Astrocyte (in vitro differentiated cells and primary cell): ENCODE data around the gene FAM111B. TPM values are rescaled to one million over a fixed set of nuclear protein-coding genes. Genes with fewer than 3 reads are reported as not detected.

Source experiments
- DNase-seq: peaks from one replicate; pipeline ENCODE4 v3.0.0-alpha.2; 2010; ENCODE audit warnings: low read depth
- FAIRE-seq: peaks from 2 replicates; lab custom pipeline; 2011; peaks lifted over from hg19 to GRCh38; lab: Jason Lieb, UNC
- H2AFZ ChIP-seq: 2 replicates; pipeline ENCODE4 v1.6.0; 2012; ENCODE audit warnings: low read depth, low read length, inconsistent platforms
- H3K27ac ChIP-seq: 2 replicates; pipeline ENCODE4 v1.5.1; 2011; ENCODE audit warnings: low read depth, low read length, inconsistent platforms
- H3K27me3 ChIP-seq: 2 replicates; pipeline ENCODE4 v1.6.0; 2011; ENCODE audit warnings: low read length, inconsistent platforms; ENCODE audit not compliant: insufficient read depth
- H3K36me3 ChIP-seq: 2 replicates; pipeline ENCODE4 v1.5.1; 2011; ENCODE audit warnings: low read length, inconsistent platforms; ENCODE audit not compliant: insufficient read depth
- H3K4me1 ChIP-seq: 2 replicates; pipeline ENCODE4 v1.5.1; 2011; ENCODE audit warnings: low read length, inconsistent platforms; ENCODE audit not compliant: insufficient read depth
- H3K4me2 ChIP-seq: 2 replicates; pipeline ENCODE4 v1.6.0; 2012; ENCODE audit warnings: low read length, inconsistent platforms
- H3K4me3 ChIP-seq: 2 replicates; pipeline ENCODE4 v1.5.1; 2011; ENCODE audit warnings: low read depth, mild to moderate bottlenecking, low read length, inconsistent platforms; ENCODE audit not compliant: insufficient read depth
- H3K79me2 ChIP-seq: 2 replicates; pipeline ENCODE4 v1.6.0; 2012; ENCODE audit warnings: mild to moderate bottlenecking, low read length, inconsistent platforms; ENCODE audit not compliant: insufficient read depth
- H3K9ac ChIP-seq: 2 replicates; pipeline ENCODE4 v1.6.0; 2012; ENCODE audit warnings: mild to moderate bottlenecking, low read length, inconsistent platforms
- H3K9me3 ChIP-seq: 2 replicates; pipeline ENCODE4 v1.5.1; 2012; ENCODE audit warnings: low read depth, mild to moderate bottlenecking, low read length, inconsistent platforms; ENCODE audit not compliant: insufficient read depth
- H4K20me1 ChIP-seq: 2 replicates; pipeline ENCODE4 v1.6.0; 2012; ENCODE audit warnings: low read length, inconsistent platforms; ENCODE audit not compliant: insufficient read depth
- H3K27ac Mint-ChIP-seq: one replicate; pipeline ENCODE4 v1.8.0; 2021; ENCODE audit warnings: mild to moderate bottlenecking, mixed read lengths; ENCODE audit not compliant: unreplicated experiment
- H3K27me3 Mint-ChIP-seq: one replicate; pipeline ENCODE4 v1.8.0; 2021; ENCODE audit warnings: low read depth, mixed read lengths; ENCODE audit not compliant: unreplicated experiment
- H3K36me3 Mint-ChIP-seq: one replicate; pipeline ENCODE4 v1.8.0; 2021; ENCODE audit warnings: low read depth, mixed read lengths; ENCODE audit not compliant: unreplicated experiment
- H3K4me1 Mint-ChIP-seq: one replicate; pipeline ENCODE4 v1.8.0; 2021; ENCODE audit warnings: low read depth, mixed read lengths; ENCODE audit not compliant: unreplicated experiment
- H3K4me3 Mint-ChIP-seq: one replicate; pipeline ENCODE4 v1.8.0; 2021; ENCODE audit warnings: mild to moderate bottlenecking, moderate library complexity, mixed read lengths; ENCODE audit not compliant: unreplicated experiment
- H3K9me3 Mint-ChIP-seq: one replicate; pipeline ENCODE4 v1.8.0; 2021; ENCODE audit warnings: mild to moderate bottlenecking, mixed read lengths; ENCODE audit not compliant: unreplicated experiment
- EZH2 ChIP-seq: IDR thresholded peaks from 2 replicates; pipeline ENCODE4 v1.6.1; 2012; ENCODE audit warnings: mild to moderate bottlenecking, low read length, inconsistent platforms; ENCODE audit not compliant: insufficient read depth
- total RNA-seq: library from RNA; stranded (reverse); gene quantifications from 2 replicates; pipeline ENCODE4 v1.2.1, GENCODE V29; 2021
- TF ChIP-seq, protein P1 (sequence below): IDR thresholded peaks from 2 replicates; pipeline ENCODE4 v1.5.1; 2011; ENCODE audit warnings: low read depth, mild to moderate bottlenecking, inconsistent platforms, low read length, moderate library complexity; ENCODE audit not compliant: insufficient read depth

FAM111B gene
- total RNA-seq, 1 donor from 2014 or later, result 0.95 TPM

- H3K9me3 ChIP-seq, result peaks cover 5% of the 10 kb centered on the region
- no peaks in the 10 kb centered on the region for H3K36me3 ChIP-seq
- H4K20me1 ChIP-seq, result no peaks in the 10 kb centered on the region
- H3K27me3 Mint-ChIP-seq, result no peaks in the 10 kb centered on the region
- H3K4me1 Mint-ChIP-seq, result no peaks in the 10 kb centered on the region
- peaks cover 14% of the 10 kb centered on the region for H3K9me3 Mint-ChIP-seq
- no peak overlapping the region for H2AFZ ChIP-seq
- no peak for FAIRE-seq
- H3K36me3 Mint-ChIP-seq, result no peaks in the 10 kb centered on the region
- DNase-seq, result no peak
- H3K4me2 ChIP-seq, result no peak overlapping the region
- H3K27ac Mint-ChIP-seq, result no peak overlapping the region
- TF ChIP-seq EZH2, result no peak
- TF ChIP-seq, protein P1, sequence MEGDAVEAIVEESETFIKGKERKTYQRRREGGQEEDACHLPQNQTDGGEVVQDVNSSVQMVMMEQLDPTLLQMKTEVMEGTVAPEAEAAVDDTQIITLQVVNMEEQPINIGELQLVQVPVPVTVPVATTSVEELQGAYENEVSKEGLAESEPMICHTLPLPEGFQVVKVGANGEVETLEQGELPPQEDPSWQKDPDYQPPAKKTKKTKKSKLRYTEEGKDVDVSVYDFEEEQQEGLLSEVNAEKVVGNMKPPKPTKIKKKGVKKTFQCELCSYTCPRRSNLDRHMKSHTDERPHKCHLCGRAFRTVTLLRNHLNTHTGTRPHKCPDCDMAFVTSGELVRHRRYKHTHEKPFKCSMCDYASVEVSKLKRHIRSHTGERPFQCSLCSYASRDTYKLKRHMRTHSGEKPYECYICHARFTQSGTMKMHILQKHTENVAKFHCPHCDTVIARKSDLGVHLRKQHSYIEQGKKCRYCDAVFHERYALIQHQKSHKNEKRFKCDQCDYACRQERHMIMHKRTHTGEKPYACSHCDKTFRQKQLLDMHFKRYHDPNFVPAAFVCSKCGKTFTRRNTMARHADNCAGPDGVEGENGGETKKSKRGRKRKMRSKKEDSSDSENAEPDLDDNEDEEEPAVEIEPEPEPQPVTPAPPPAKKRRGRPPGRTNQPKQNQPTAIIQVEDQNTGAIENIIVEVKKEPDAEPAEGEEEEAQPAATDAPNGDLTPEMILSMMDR, result no peak
- no peak overlapping the region for H3K4me3 ChIP-seq
- no peaks in the 10 kb centered on the region for H3K79me2 ChIP-seq
- no peaks in the 10 kb centered on the region for H3K4me1 ChIP-seq
- H3K4me3 Mint-ChIP-seq, result no peak overlapping the region
- H3K27me3 ChIP-seq, result no peaks in the 10 kb centered on the region
- no peak overlapping the region for H3K27ac ChIP-seq
- no peak overlapping the region for H3K9ac ChIP-seq
Measured at GRCh38 chr11:59114344-59114743, 7.3 kb downstream of the FAM111B start.

GRCh38 chr11:59115553-59115952 lies 8.5 kb downstream of the FAM111B start:
- Mint-ChIP-seq H3K4me3 (no peak overlapping the region), H3K9me3 (peaks cover 14% of the 10 kb centered on the region), H3K4me1 (no peaks in the 10 kb centered on the region), H3K36me3 (no peaks in the 10 kb centered on the region), H3K27ac (no peak overlapping the region), H3K27me3 (no peaks in the 10 kb centered on the region)
- Histone ChIP-seq H2AFZ (no peak overlapping the region), H3K27ac (no peak overlapping the region), H3K79me2 (no peaks in the 10 kb centered on the region), H3K4me3 (no peak overlapping the region), H4K20me1 (no peaks in the 10 kb centered on the region), H3K4me1 (no peaks in the 10 kb centered on the region), H3K9ac (no peak overlapping the region), H3K4me2 (no peak overlapping the region), H3K27me3 (no peaks in the 10 kb centered on the region), H3K9me3 (peaks cover 5% of the 10 kb centered on the region), H3K36me3 (no peaks in the 10 kb centered on the region)
- TF ChIP-seq, protein P1, result no peak
- no peak for TF ChIP-seq EZH2
- FAIRE-seq (no peak), DNase-seq (no peak)

DNA sequence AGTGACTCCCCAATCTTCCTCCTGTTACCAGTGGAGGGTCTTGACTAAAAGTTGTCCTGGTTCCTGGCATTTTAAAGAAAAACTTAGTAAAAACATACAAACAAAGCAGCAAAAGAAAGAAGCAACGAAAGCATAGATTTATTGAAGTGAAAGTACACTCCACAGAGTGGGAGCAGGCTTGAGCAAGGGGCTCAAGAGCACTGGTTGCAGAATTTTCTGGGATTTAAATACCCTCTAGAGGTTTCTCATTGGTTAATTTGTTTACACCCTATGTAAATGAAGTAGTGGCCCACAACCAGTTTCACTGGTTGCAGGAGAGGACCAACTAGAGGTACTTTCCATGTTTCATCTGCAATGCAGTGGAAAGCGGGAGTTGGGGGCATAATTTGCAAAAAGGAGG lies 10.7 kb downstream of the FAM111B start:
- H3K4me3 ChIP-seq, result no peak overlapping the region
- H3K9me3 ChIP-seq, result peaks cover 5% of the 10 kb centered on the region
- H3K36me3 ChIP-seq, result no peaks in the 10 kb centered on the region
- no peak for FAIRE-seq
- no peak for DNase-seq
- no peaks in the 10 kb centered on the region for H3K36me3 Mint-ChIP-seq
- H3K27ac ChIP-seq, result no peak overlapping the region
- no peaks in the 10 kb centered on the region for H3K27me3 Mint-ChIP-seq
- H3K4me2 ChIP-seq, result no peak overlapping the region
- no peaks in the 10 kb centered on the region for H4K20me1 ChIP-seq
- TF ChIP-seq EZH2, result no peak
- TF ChIP-seq, protein P1, result no peak
- no peaks in the 10 kb centered on the region for H3K27me3 ChIP-seq
- H3K4me3 Mint-ChIP-seq, result no peak overlapping the region
- H3K9me3 Mint-ChIP-seq, result peaks cover 14% of the 10 kb centered on the region
- H3K27ac Mint-ChIP-seq, result no peak overlapping the region
- H2AFZ ChIP-seq, result no peak overlapping the region
- no peaks in the 10 kb centered on the region for H3K79me2 ChIP-seq
- no peaks in the 10 kb centered on the region for H3K4me1 Mint-ChIP-seq
- H3K4me1 ChIP-seq, result no peaks in the 10 kb centered on the region
- no peak overlapping the region for H3K9ac ChIP-seq
